Endometrial microvascular endothelial cells (primary cell): ENCODE data around the gene TYMS. TPM values are rescaled to one million over a fixed set of nuclear protein-coding genes. Genes with fewer than 3 reads are reported as not detected.

Source experiments
- in situ Hi-C: cut with HindIII; loops from 2 replicates; pipeline ENCODE4 v1.10.0; 2017; ENCODE audit warnings: low sequenced_read_pairs, low pct_unique_long_range_greater_than_20kb; ENCODE audit errors: inconsistent ontology term
- total RNA-seq: library from RNA; depleted of rRNA; stranded (reverse); fragments of >200 nt; gene quantifications from one replicate; pipeline ENCODE4 v1.2.3, GENCODE V29; 2015; ENCODE audit errors: inconsistent ontology term

The TYMS gene
- total RNA-seq, 1 donor from 2014 or later: 86.5 TPM

DNA sequence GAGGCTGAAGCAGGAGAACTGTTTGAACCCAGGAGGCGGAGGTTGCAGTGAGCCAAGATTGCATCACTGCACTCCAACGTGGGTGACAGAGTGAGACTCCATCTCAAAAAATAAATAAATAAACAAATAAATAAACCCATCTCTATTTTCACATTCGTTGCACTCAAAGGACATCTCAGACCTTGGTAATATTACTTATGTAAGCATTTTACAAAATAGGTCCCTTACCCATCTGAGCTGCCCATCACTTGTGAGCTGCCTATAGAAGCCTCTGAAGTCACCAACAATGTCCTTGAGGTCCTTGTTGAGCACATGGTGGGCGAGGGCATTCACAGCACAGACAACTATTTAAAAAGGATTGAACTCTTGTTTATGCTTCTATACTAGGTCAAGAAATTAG, 39.6 kb downstream of the TYMS start:
- in situ Hi-C loops: no loop called here

DNA sequence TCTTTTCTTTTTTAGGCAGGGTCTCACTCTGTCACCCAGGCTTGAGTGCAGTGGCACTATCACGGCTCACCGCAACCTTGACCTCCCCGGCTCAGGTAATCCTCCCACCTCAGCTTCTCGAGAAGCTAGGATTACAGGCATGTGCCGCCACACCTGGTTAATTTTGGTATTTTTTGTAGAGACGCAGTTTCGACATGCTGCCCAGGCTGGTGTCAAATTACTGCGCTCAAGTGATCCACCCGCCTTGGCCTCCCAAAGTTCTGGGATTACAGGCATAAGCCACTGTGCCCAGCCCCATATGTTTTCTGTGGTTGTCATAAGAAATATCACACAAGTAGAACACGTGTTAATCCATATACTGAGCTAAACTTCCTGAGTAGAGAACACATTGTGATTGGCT, 40.3 kb downstream of the TYMS start:
- in situ Hi-C loops: no loop called here

DNA sequence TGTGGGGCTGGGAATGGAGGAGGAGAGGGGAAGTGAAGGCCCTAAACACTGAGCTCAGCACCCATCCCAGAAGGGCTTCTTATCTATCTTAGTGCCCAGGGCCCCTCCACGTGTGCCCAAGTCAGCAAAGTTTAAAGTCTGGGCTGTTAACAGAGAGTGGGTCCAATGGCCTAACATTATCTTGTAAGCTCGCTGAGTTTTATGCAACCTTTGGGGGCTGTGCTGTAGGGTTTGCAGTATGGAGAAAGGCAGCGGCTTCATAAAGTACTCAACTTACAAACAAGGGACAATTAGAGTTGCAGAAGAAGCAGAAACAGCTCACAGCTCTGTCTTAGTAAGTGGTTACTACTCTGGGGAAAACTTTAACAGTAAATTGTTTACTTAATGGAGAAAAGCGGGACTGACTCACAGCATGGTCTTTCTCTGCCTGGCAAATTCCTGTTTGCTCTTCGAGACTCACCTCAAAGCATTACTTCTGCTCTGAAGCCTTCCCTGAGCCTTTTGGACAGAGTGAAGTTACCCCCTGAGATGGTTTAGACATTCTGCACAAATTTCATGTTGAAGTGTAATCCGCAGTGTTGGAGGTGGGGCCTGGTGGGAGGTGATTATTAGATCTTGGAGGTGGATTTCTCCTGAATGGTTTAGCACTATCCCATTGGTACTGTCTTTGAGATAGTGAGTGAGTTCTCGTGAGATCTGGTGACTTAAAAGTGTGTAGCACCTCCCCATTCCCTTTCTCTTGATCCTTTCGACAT, 45.9 kb downstream of the TYMS start:
- in situ Hi-C loops: no loop called here

DNA sequence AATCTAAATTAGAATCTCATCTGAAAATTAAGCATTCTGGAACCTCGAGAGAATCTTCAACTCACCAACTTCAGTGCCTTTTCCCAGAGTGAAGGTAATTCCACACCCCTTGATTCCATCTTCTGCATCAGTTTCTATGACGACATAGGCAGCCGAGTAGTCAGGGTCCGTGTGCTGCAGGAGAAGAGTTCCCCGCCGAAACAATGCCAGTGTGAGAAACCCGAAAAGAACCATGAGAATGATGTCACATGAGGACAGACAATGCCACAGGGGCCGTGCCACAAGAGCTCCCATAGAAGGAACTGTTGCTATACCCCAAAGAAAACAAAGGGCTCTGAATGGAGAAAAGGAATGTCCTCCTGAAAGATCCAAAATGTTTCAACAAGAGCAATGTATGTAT, 49.0 kb downstream of the TYMS start:
- in situ Hi-C loops: no loop called here

DNA sequence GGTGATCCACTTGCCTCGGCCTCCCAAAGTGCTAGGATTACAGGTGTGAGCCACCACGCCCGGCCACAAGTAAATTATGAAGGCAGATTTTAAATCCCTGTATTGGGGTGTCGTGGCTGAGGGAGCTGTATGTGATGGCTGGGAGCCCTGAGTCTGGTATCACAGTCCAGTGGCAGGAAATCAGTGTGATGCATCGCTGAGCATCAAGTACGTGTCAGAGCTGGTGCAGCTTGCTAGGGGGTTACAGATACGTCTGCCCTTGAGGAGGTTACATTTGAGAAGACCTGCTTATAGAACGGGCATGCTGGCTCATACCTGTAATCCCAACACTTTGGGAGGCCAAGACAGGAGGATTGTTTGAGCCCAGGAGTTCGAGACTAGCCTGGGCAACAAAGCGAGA, 50.6 kb downstream of the TYMS start:
- in situ Hi-C loops: no loop called here

DNA sequence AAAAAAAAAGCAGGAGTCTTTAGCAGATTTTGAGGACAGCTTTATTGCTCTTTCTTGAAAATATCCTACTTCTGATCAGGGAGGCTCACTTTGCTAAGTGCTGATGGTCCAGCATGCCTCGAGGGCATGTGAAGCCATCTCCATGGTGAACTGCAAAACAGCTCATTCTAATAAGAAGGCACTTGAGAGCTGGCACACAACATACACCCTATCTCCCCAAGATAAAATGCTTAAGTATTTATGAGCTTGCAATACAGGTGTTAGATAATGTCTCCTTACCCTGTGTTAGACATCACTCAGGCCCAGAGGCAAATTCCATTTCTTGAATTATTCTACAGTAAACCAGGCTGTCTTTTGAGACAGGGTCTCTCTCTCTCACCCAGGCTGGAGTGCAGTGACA, 52.3 kb downstream of the TYMS start:
- in situ Hi-C loops: no loop called here

DNA sequence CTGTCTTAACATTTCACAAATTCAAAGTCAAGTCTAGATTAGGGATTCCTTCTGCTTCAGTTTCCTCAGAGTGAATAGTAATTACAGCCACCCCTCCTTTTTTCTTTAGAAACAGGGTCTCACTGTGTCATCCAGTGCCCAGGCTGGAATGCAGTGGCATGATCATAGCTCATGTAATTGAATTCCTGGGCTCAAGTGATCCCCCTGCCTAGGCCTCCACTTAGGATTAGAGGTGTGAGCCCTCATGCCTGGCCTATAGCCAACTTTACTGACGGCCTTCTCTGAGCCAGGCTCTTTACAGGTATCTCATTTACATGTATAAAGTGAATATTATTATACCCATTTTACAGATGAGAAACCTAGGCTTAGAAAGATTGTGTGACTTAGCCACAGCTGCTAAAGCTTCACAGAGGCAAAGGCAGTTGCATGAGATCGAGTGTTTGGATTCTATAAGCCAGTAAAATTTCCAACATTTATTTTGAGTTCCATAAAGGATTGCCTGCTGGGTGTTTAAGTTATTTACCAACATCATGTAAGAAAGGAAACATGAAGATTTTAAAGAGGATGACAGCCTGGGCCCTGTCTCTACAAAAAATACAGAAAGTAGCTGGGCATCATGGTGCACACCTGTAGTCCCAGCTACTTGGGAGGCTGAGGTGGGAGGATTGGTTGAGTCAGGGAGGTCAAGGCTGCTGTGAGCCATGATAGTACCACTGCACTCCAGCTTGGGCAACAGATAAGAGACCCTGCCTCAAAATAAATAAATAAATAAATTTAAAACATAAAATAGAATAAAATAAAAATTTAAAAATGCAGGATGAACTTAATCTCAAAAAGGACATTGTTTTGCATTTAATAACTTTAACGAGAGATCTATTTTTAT, 53.2 kb downstream of the TYMS start:
- in situ Hi-C loops: no loop called here

DNA sequence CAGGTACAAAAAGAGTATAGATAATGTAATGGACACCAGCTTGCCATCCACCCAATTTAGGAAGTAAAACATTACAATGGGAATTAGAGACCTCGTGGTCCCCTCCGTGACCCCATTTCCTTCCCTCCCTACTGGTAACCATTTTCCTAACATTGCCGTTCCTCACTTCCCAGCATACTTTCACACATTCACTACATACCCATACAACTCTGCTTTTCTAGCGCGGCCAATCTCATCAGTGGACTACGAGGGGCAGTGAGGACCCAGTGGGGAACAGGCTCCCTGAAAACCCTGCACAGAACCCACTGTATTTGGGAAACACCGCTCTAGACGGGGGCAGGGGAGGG, 53.8 kb downstream of the TYMS start:
- in situ Hi-C loops: no loop called here

DNA sequence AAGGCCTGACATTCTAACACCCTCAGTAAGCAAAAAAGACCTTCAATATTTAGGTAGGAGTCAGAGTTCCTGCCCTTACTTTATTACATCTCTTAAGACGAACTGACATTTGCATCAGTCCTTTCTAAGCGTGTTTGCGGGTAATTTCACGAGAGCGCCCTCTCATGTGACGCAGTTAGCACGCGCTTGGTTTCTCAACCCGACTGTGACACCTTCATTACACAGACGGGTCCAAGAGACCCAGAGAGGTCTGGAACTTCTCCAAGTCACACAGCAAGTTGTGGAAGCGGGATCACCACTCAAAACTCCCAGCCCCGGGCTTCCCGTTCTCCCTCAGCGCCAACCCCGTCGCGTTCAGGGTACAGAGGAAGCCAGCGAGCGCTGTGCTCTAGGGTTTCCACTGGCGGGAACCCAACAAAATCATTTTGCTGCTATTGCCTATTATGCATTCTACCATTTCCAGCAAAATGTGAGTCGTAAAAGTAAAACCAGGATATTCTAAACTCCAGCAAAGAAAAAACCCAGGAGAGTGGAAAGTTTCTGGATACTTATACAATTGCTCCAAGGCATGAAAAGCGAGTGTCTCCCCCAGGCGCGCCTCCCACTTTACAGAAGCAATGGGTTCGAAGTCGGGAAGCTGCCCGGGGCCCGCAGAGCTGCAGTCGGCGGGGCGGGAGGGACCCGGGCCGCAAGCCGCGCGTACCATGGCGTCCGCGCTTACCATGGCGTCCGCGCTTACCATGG, 54.4 kb downstream of the TYMS start:
- in situ Hi-C loops: no loop called here

DNA sequence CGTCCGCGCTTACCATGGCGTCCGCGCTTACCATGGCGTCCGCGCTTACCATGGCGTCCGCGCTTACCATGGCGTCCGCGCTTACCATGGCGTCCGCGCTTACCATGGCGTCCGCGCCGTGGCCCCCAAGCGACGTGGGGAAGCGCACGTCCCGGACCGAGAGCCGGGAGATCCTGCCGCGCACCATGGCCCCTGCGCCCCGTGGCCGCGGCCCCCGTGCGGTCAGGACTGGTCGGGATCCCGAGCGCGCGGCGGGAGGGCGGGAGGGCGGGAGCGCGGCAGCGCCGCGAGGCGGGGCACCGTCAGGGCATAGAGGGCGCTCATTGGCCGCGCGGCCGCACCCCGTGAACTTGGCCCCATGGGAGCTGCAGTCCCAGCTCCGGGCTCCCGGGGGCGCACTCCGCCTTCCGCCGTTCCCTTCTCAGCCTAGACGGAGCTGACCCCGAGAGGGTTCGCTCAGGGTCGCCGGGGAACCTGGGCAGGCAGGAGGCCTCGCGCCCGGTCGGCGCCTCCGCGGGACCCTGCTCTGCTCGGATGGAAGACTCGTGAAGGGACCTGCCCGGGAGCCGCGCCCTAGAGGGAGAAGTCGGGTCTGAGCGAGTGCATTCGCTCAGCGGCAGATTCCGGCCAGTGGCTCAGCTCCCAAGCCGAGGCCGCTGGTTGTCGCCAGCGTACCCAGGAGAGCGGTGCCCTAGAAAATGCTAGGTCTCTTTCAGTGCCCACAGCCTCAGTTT, 55.1 kb downstream of the TYMS start, which contains the start of gene ENOSF1:
Gene ENOSF1 (minus strand): TSS at position 230 of the 734 bp plus-strand sequence. CDS start 43 bp downstream, at position 187.
- in situ Hi-C loops: no loop called here

DNA sequence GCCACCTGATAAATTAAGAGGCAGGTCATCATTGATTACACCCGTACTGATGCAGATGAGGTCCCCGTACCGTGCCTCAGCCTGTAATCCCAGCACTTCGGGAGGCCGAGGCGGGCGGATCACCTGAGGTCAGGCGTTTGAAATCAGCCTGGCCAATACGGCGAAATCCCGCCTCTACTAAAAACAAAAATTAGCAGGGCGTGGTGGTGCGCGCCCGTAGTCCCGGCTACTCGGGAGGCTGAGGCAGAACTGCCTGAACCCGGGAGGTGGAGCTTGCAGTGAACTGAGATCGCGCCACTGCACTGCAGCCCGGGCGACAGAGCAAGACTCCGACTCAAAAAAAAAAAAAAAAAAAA, 55.7 kb downstream of the TYMS start:
- in situ Hi-C loops: no loop called here

DNA sequence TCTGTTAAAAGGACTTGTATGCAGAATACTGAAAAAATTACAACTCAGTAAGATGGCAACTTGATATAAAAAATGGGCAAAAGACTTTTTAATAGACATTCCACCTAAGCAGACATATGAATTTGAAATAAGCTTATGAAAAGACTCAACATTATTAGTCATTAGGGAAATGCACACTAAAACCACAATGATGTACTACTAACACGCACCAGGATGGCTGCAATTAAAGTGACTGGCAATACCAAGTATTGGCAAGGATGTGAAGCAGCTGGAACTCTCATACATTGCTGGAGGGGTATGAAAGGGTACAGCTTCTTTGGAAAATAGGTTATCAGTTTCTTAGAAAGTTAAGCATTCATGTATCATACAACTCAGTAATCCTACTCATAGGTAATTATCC, 58.2 kb downstream of the TYMS start:
- in situ Hi-C loops: no loop called here

DNA sequence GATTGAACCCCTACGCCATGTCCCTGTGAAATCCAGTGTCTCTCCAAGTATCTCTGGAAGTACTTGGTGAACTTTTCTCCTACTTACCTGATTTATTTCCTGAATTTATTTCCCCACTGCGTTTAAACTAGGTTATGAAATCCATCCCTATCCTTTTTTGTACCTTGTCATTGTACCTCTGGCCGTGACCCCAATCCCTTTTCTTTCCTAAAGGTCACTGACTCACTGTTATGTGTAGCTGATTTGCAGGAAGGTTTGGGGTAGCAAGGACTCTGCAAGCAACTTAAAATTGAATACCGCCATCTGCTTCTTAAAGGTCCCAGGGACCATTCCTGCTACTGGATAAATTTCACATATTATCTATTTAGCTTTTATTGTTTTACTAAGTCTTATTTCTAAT, 59.5 kb downstream of the TYMS start:
- in situ Hi-C loops: no loop called here

Other genes with a start within 250 kb of the TYMS start
- gene COLEC12, start 157.0 kb upstream of the TYMS start, total RNA-seq: not detected
- not detected for gene CETN1, start 77.3 kb upstream of the TYMS start, total RNA-seq
- not detected for gene CLUL1, start 60.7 kb upstream of the TYMS start, total RNA-seq
- gene ENOSF1, start 55.0 kb downstream of the TYMS start, total RNA-seq: 27.4 TPM
- gene YES1, start 154.6 kb downstream of the TYMS start, total RNA-seq: 153 TPM
- not detected for gene ADCYAP1, start 247.2 kb downstream of the TYMS start, total RNA-seq